SU-DHL-6 (cell line): ENCODE data around the gene PLPP1.

Source experiments
- H2AFZ ChIP-seq: fragments of 200-600 bp; sonication (generic); 2 replicates; pipeline ENCODE4 v1.6.1; 2014; ENCODE audit warnings: low read depth, mild to moderate bottlenecking, moderate library complexity, mixed read lengths, antibody characterized with exemption, low read length; ENCODE audit not compliant: severe bottlenecking
- H3F3A ChIP-seq: fragments of 200-600 bp; shearing (Covaris generic); 2 replicates; pipeline ENCODE4 v1.6.0; 2016; ENCODE audit warnings: antibody characterized with exemption, mild to moderate bottlenecking; ENCODE audit not compliant: insufficient read depth
- H3K27ac ChIP-seq: fragments of 200-600 bp; sonication (generic); 2 replicates; pipeline ENCODE4 v1.5.1; 2016; ENCODE audit warnings: low read depth, mild to moderate bottlenecking, low read length, moderate library complexity, mixed read lengths
- H3K27me3 ChIP-seq: fragments of 200-600 bp; sonication (generic), shearing (Covaris generic); 2 replicates; pipeline ENCODE4 v1.6.0; 2014; ENCODE audit warnings: mild to moderate bottlenecking, low read length
- H3K36me3 ChIP-seq: fragments of 200-600 bp; sonication (generic); 2 replicates; pipeline ENCODE4 v1.6.1; 2014; ENCODE audit warnings: mild to moderate bottlenecking, low read length, mixed read lengths
- H3K4me2 ChIP-seq: fragments of 300-600, 200-600 bp; shearing (Covaris generic), sonication (generic); 2 replicates; pipeline ENCODE4 v1.6.0; 2014; ENCODE audit warnings: low read length, low read depth, mild to moderate bottlenecking; ENCODE audit not compliant: poor library complexity, severe bottlenecking
- H3K4me3 ChIP-seq: fragments of 200-600 bp; sonication (generic); 2 replicates; pipeline ENCODE4 v1.5.1; 2014; ENCODE audit warnings: antibody characterized with exemption, low read length, mild to moderate bottlenecking, mixed read lengths; ENCODE audit not compliant: insufficient read depth, poor library complexity, severe bottlenecking
- H3K79me2 ChIP-seq: fragments of 200-600 bp; sonication (generic); 2 replicates; pipeline ENCODE4 v1.6.1; 2014; ENCODE audit warnings: mild to moderate bottlenecking, low read length, moderate library complexity; ENCODE audit not compliant: insufficient read depth
- H3K9ac ChIP-seq: fragments of 200-600 bp; sonication (generic); 2 replicates; pipeline ENCODE4 v1.7.0; 2014; ENCODE audit warnings: mild to moderate bottlenecking, low read length
- H3K9me2 ChIP-seq: fragments of 200-600 bp; sonication (generic); replicated peaks from 2 replicates; pipeline ENCODE4 v1.6.1; 2014; ENCODE audit warnings: low read length; ENCODE audit not compliant: insufficient read depth
- H3K9me3 ChIP-seq: fragments of 200-600 bp; sonication (generic); 2 replicates; pipeline ENCODE4 v1.6.1; 2014; ENCODE audit warnings: low read length, mixed read lengths; ENCODE audit not compliant: insufficient read depth
- H4K20me1 ChIP-seq: fragments of 200-600 bp; sonication (generic); 2 replicates; pipeline ENCODE4 v1.6.1; 2014; ENCODE audit warnings: low read depth, mild to moderate bottlenecking, antibody characterized with exemption, low read length, moderate library complexity, mixed read lengths
- EZH2phosphoT487 ChIP-seq: fragments of 200-600 bp; sonication (generic), shearing (Covaris generic); conservative IDR thresholded peaks from 2 replicates; pipeline ENCODE4 v1.6.1; 2018; ENCODE audit warnings: mild to moderate bottlenecking, antibody characterized with exemption, low read length, moderate library complexity, mixed read lengths
- TF ChIP-seq, protein P1 (sequence below): fragments of 200-600 bp; sonication (generic); IDR thresholded peaks from one replicate; pipeline ENCODE4 v1.5.1; 2017; ENCODE audit warnings: antibody characterized with exemption, mild to moderate bottlenecking, low read length, moderate library complexity; ENCODE audit not compliant: insufficient read depth, poor library complexity, severe bottlenecking

PLPP1 gene

DNA sequence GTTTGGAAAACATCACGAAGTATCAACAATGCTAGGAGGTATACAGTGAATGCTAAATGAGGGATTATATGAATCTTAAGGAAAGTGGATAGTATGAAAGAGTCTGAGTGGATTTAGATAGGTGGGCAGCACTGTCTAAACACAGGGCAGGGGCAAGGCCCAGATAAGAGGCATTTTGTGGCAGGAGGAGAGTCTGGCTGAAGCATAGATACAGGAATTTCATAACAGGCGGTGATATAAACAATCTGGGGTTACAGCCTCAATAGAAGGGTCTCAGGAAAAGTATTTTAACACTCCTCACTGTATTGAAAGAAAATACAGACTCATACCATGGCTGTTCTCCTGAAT lies 96.9 kb downstream of the PLPP1 start:
- no peak overlapping the region for H3K27ac ChIP-seq
- no peak overlapping the region for H3K9ac ChIP-seq
- no peaks in the 10 kb centered on the region for H3K9me3 ChIP-seq
- no peaks in the 10 kb centered on the region for H3K27me3 ChIP-seq
- H3K4me3 ChIP-seq, result no peak overlapping the region
- H3K79me2 ChIP-seq, result no peaks in the 10 kb centered on the region
- no peaks in the 10 kb centered on the region for H4K20me1 ChIP-seq
- H3K4me2 ChIP-seq, result no peak overlapping the region
- no peak overlapping the region for H2AFZ ChIP-seq
- TF ChIP-seq EZH2phosphoT487, result no peak
- TF ChIP-seq, protein P1, sequence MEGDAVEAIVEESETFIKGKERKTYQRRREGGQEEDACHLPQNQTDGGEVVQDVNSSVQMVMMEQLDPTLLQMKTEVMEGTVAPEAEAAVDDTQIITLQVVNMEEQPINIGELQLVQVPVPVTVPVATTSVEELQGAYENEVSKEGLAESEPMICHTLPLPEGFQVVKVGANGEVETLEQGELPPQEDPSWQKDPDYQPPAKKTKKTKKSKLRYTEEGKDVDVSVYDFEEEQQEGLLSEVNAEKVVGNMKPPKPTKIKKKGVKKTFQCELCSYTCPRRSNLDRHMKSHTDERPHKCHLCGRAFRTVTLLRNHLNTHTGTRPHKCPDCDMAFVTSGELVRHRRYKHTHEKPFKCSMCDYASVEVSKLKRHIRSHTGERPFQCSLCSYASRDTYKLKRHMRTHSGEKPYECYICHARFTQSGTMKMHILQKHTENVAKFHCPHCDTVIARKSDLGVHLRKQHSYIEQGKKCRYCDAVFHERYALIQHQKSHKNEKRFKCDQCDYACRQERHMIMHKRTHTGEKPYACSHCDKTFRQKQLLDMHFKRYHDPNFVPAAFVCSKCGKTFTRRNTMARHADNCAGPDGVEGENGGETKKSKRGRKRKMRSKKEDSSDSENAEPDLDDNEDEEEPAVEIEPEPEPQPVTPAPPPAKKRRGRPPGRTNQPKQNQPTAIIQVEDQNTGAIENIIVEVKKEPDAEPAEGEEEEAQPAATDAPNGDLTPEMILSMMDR, result no peak
- no peaks in the 10 kb centered on the region for H3K9me2 ChIP-seq
- no peaks in the 10 kb centered on the region for H3K36me3 ChIP-seq
- peaks cover 21% of the 10 kb centered on the region for H3F3A ChIP-seq

DNA sequence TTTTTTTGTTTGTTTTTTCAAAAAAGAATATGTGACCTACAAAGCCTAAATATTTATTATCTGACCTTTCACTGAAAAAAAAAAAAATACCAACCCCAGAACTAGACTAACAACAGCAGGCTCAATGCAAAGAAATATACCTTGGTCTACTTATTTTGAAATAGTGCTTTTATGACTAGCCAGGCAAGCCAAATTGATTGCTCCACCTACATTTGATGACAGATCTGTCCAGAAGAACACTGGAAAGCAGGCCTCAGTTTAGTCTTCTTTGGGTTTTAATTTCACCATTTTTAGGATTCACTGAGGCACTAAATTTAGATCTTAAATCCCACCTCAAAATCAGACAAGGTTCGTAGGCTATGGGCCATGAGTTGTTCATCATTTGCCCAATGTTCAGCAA lies 97.3 kb downstream of the PLPP1 start:
- Histone ChIP-seq H3K27ac (no peak overlapping the region), H3F3A (peaks cover 21% of the 10 kb centered on the region), H3K36me3 (no peaks in the 10 kb centered on the region), H3K27me3 (no peaks in the 10 kb centered on the region), H3K4me2 (no peak overlapping the region), H4K20me1 (no peaks in the 10 kb centered on the region), H3K9ac (no peak overlapping the region), H3K79me2 (no peaks in the 10 kb centered on the region), H3K9me3 (no peaks in the 10 kb centered on the region), H3K4me3 (no peak overlapping the region), H2AFZ (no peak overlapping the region), H3K9me2 (no peaks in the 10 kb centered on the region)
- TF ChIP-seq, protein P1, result no peak
- no peak for TF ChIP-seq EZH2phosphoT487

DNA sequence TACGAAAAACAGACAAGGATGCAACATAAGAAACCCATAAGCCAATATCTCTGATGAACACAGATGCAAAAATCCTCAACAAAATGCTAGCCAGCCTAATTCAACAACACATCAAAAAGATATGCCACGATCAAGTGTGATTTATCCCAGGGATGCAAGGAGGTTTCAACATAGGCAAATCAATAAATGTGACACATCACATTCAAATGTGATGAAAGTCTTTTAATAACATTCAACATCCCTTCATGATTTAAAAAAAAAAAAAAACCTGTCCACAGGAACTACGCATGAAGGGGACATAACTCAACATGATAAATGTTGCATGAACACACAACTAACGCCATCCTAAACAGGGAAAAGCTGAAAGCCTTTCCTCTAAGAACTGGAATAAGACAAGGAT lies 102.2 kb downstream of the PLPP1 start:
- TF ChIP-seq EZH2phosphoT487, result no peak
- TF ChIP-seq, protein P1, result no peak
- H3K27ac ChIP-seq, result no peak overlapping the region
- no peak overlapping the region for H3K4me2 ChIP-seq
- no peak overlapping the region for H3K9ac ChIP-seq
- no peaks in the 10 kb centered on the region for H3F3A ChIP-seq
- no peaks in the 10 kb centered on the region for H3K27me3 ChIP-seq
- no peaks in the 10 kb centered on the region for H3K79me2 ChIP-seq
- no peaks in the 10 kb centered on the region for H4K20me1 ChIP-seq
- no peaks in the 10 kb centered on the region for H3K9me2 ChIP-seq
- H2AFZ ChIP-seq, result no peak overlapping the region
- no peaks in the 10 kb centered on the region for H3K9me3 ChIP-seq
- H3K4me3 ChIP-seq, result no peak overlapping the region
- 0 out of 2 replicates have a peak, but pooled peaks cover under 1% of the 10 kb centered on the region for H3K36me3 ChIP-seq
